22Rv1 (cell line): Measurements from ENCODE around the gene KRTAP12-3.

Experiments
- ZFX ChIP-seq: fragments of 450-650 bp; IDR thresholded peaks from 2 replicates; pipeline ENCODE4 v1.6.1; 2017; ENCODE audit warnings: antibody characterized with exemption, borderline replicate concordance
- TF ChIP-seq, protein P1 (sequence below): fragments of 450-650 bp; IDR thresholded peaks from 2 replicates; pipeline ENCODE4 v1.5.1; 2017; ENCODE audit warnings: mild to moderate bottlenecking

DNA sequence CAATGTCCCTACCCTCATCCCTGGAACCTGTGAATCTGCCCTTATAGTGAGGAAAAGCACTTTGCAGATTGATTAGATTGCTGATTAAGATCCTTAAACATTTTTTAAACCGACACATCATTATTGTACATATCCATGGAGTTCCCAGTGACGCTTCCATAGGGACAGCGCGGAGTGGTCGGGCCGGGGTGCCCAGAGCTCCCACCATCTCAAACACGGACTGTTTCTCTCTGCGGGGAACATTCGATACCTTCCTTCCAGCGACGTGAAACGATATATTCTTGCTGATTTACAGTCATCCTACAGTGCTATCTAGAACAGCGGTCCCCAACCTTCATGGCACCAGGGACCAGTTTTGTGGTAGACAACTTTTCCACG is 43.3 kb downstream of the KRTAP12-3 start:
- TF ChIP-seq, protein P1, sequence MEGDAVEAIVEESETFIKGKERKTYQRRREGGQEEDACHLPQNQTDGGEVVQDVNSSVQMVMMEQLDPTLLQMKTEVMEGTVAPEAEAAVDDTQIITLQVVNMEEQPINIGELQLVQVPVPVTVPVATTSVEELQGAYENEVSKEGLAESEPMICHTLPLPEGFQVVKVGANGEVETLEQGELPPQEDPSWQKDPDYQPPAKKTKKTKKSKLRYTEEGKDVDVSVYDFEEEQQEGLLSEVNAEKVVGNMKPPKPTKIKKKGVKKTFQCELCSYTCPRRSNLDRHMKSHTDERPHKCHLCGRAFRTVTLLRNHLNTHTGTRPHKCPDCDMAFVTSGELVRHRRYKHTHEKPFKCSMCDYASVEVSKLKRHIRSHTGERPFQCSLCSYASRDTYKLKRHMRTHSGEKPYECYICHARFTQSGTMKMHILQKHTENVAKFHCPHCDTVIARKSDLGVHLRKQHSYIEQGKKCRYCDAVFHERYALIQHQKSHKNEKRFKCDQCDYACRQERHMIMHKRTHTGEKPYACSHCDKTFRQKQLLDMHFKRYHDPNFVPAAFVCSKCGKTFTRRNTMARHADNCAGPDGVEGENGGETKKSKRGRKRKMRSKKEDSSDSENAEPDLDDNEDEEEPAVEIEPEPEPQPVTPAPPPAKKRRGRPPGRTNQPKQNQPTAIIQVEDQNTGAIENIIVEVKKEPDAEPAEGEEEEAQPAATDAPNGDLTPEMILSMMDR = no peak
- no peak for TF ChIP-seq ZFX
